NCI-H2227 (cell line): ENCODE results near the gene HOXB6.

ENCODE experiments used
- DNase-seq: peaks from one replicate; lab custom pipeline; 2025; ENCODE audit not compliant: unreplicated experiment; lab: John Stamatoyannopoulos, UW

Gene HOXB6

DNA sequence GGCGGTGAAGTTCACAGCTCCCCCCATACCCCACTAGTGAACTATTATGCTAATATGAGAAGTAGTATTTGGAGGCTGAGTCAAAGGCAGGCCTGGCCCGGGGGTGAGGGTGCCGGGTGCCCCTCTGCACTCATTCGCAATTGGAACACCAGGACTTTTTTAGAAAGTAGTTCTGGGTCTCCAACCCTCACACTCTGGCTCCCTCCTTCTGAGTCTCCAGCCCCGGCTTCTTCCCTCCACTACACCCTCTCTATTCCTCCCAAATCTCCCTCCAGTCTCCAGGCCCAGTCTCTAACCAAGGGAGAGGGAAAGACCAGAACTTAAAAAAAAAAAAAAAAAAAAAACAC lies 48.6 kb downstream of the HOXB6 start:
- no peak for DNase-seq

DNA sequence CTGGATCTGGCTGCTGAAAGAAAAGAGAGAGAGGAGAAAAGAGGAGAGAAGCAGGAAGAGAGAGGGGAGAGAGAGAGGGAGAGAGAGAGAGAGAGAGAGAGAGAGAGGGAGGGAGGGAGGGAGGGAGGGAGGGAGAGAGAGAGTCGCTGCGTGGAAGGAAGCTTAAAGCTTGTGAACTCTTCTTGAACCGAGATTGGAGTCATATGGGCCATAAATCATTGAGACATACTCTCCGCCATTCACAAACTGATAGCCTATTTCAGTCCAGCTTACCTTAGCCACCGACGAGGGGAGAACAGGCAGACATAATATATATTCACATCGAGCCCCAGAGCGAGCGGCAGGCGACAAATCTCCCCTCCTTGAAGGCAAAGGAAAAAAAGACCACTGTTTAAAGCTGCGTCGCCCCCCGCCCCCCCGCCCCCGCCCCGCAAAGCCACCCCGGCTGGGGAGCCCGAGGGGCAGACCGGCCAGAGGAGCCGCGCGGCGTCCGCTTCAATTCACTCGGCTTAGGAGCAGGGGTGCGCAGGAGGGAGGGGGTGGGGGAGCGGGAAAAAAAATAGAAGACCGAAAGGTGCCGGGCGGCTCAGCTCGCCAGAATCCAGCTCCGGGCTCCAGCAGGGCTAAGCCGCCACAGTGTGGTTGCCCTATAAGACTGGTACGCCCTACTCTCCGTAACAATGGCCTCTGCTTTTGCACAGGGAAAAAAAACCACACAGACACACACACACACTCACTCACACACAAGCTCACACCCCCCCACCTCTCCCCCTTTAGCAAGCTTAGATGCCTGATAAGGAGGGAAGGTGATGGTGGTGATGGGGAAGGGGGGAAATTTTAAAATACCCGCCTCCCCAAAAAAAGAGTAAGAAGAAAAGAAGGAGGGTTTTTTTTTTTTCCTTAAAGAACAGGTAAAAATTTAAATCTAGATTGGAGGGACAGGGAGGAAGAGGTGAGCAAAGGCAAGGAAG lies 49.2 kb downstream of the HOXB6 start:
- peak; percentile 83 for DNase-seq

DNA sequence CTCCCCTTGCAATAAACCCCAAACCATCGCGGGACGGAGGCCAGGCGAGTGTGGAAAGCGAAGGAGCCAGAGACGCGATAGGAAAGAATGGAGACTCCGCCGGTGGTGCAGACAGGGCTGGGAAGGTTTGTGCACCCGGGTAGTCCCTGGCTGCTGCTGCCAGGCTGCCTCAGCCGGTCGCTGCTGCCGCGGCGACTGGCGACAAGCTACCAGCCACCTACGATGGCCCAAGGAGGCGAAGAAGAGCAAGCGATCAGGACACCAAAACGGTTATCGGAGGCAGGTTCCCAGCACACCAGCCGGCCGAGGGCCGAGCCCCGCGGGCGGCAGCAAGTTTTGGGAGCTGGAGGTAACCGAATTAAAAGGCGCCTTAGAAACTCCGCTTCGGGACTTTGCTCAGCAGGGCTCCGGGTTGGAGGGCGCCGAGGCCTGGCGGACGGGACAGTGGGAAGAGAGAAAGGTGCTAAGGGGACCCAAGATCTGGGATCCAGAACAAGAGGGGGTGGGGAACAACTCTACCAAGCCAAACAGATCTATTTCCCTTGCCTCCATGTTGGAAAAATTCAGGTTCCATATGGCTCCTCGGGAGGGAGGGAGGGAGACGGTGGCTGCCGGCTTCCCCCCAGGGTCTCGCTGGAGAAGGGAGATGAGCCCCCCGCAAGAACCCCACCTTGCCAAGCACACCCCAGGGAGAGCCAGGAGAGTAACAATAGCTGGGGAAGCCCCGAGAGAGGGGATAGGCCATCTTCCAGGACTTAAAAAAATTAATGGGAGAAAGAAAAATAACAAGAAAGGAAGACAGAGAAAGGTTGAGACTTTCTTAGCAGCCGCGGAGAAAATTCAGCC lies 50.2 kb downstream of the HOXB6 start:
- DNase-seq: peak; percentile 40

DNA sequence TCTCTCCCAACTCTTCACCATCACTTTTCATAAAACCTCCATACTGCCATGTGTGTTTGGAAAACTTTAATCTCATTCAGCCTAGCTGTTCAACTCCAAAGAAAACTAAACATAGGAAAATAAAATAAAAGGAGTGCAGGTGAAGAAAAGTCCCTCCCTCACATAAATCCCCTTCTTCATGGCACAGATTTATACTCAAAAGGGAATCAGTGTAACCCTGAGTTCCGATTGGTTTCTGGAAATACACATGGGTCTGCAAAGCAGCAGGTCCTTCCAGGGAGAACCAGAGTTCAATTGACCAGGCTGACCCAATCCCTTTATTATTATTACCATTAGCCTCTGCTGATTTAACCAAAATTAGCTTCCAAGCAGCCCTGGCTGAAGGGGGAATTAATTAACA lies 51.0 kb downstream of the HOXB6 start:
- no peak for DNase-seq

DNA sequence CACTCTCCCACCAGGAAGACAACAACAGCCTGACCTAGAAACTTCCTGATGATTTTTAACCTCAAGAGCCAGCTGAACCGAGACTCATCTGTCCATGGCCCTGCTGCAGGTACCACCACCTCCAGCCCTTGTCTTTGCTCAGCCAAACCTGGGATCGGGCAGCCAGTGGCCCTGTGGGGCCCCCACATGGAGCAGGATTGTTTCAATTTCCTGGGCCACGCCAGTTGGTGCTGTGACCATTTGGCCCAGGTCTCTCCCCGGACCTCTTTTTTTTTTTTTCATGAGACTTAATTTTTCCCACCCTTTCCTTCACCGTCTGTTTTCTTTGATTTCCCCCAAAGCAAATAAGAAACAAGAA lies 51.6 kb downstream of the HOXB6 start:
- DNase-seq: no peak

DNA sequence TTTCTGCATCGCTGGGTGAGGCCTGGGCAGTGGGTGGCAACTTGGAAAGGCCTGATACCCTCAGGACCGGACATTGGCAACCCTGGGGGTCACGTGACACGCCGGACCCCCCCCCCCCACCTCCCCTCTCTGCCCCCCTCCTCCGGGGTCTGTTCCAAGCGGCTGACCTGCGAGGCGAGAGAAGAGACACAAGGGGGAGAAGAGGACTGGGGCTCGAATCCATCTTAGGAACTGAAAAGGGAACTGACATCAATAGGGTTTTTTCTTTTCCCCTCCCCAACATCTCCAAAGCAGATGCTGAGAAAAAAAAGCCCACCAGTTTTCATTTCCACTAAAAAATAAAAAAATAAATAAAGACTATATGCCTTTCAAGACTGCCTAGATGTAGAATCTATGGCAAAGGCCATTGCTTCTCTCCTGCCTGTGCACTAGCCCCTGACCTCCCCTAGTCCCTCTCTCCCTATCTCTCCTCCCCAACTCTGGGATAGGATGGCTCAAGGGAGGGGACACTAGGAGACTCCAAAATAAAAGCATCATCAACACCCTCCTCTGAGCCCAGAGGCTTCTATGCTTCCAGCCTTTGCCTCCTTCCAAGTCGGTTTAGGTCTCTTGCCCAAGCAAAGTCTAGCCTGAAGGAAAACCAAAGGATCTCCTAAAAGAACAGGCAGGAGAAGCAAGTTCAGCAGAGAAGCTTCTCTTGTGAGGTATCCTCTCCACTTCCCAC lies 52.2 kb downstream of the HOXB6 start:
- DNase-seq: peak; percentile 33

DNA sequence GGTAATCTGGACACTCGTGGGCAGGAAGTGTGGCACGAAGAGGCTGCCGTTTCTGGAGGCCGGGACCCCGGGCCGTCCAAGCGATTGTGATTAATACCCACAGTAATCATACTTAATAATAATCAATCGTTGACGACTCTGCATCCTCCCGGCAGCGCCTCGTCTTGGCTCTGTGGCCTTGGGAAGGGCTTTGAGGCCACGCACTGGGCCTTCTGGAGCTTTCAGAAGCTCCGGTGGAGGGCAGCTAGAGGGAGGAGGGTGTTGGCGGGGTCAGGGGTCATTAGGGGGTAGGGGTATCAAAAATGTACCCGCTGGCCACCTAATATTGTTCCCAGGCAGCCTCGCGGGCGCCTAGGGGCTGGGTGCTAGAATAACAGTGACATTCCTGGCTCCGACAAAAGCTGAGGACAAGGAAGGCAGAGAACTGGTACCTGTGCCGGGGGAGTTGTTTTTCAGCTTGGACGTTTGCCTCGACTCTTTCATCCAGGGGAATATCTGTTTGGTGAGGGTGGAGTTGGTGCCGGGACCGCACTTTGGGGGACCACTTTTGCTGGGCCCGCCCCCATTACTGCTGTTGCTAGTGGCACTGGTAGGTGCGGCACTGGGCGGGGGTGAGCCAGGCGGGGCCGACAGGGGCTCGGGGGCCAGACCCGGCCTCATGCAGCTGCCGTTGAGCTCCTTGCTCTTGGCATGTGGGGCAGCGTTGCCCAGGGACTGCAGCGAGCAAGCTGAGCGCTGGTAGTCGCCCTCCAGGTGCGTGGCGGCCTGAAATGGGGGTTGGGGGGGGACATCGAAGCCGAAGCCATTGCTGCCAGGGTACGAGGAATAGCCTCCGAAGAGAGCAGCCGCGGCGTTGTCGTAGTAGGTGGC lies 53.0 kb downstream of the HOXB6 start:
- no peak for DNase-seq

DNA sequence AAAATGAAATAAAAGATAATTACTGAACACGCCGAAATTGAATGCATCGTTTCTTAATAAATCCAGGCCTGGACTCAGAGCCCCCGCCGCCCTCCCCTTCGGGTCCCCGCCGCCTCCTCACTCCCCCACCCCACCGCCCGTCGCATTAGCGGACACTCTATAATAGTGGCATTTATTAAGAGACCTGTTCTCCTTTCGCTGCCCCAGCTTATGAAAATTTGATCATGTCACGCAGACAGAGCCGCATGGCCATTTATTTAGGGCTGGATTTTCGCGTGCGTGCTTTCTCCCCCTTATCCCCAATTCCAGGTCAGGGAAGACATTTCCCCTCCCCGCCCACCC lies 53.6 kb downstream of the HOXB6 start:
- peak; percentile 73 for DNase-seq

DNA sequence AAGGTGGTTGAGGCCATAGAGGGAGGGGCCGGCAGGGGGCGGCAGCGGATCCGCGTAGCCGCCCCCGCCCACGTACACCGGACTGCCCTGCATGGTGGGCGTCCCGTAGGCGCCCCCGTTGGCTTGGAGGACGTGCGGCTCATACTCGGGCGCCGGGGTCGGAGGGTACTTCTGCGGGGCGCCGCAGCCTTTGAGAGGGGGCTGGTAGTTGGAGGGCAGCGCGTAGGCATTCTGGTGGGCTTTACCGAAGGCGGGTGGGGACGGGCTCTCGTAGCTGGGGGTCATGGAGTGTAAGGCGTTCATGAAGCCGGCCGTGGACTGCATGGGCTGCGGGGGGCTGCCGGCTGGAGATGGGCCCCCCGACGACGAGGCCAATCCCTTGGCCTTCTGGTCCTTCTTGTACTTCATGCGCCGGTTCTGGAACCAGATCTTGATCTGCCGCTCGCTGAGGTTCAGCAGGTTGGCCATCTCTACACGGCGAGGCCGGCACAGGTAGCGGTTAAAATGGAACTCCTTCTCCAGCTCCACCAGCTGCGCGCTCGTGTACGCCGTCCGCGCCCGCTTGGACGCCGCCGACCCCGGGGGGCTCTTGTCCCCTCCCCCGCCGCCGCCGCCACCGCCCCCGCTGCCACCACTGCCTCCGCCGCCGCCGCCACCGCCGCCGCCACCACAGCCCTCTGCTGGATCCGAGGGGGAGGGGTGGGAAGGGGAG lies 54.1 kb downstream of the HOXB6 start:
- DNase-seq: peak; percentile 73

DNA sequence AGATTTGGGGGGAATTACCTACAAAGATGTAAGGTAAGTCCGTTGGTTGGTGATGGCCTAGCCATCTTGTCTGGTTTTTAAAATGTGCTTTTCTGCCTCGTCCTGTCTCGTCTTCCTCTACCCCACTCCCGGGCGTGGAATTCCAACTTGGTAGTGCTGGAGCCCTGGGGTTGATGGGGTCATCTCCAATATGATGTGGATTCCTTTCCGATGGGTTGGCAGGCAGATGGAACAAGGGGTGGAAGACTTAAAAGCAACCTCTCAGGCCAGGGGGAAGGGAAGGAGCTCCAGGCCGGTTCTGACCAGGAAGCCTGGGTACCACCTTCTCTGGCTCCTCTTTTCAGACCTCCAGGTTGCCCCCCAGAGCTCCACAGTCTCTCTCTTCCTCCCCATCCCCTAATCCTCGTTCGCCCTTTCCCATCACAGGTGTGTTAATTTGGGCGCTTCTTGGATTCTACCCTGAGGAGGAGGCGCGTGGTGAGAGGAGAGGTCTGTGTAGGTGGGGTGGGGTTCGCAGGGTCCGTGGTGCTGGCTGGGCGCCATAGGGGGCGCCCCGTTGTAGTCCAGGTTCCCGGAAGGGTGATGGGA lies 54.8 kb downstream of the HOXB6 start:
- no peak for DNase-seq

DNA sequence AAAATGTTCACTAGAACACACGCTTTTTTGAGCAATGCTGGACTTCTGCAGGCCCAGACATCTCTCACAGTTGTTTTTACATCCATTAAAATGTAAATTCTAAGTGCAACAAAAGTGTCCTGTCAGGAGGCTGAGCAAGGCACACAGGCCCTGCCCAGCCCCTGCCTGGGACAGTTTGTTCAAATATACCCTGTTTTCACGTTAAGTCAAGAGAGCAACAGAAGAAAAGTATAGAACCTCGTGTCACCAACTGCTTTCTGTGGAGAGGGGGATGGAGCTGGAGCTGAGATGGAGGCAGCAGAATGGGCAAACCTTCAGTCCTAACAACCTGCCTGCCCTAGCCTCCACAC lies 55.5 kb downstream of the HOXB6 start:
- DNase-seq: no peak

DNA sequence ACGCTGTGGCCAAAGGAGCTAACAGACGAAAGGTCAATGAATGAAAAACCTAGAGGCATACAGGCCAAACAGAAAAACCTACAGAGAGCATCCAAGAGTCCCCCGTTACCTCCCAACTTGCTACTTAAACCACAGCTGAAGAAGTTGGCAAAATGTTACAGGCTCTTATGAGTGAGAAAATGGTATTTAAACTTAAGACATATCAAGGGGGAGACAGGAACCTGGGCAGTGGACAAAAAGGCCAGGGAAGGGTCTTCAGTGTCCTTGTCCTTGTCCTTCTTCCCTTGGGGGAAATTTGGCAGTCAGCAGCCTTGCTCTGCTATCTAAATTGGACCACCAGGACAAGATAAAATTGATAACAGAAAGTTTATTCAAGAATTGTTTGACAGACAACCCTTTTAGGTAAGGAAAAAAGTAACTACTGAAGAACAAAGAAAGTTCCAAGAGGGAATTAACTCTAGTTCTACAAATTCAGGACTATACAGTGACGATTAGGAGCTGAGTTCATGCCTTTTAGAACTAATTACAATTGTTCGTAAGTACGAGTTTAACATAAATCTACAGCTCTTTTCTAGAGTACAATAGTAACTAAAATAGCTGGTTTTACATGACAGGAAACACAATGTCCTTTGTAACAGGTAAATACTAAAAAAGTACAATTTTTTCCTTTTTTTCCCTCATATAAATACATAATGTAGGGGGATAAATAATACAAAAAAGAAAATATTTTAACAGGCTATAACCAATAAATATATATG lies 56.1 kb downstream of the HOXB6 start:
- DNase-seq: no peak

DNA sequence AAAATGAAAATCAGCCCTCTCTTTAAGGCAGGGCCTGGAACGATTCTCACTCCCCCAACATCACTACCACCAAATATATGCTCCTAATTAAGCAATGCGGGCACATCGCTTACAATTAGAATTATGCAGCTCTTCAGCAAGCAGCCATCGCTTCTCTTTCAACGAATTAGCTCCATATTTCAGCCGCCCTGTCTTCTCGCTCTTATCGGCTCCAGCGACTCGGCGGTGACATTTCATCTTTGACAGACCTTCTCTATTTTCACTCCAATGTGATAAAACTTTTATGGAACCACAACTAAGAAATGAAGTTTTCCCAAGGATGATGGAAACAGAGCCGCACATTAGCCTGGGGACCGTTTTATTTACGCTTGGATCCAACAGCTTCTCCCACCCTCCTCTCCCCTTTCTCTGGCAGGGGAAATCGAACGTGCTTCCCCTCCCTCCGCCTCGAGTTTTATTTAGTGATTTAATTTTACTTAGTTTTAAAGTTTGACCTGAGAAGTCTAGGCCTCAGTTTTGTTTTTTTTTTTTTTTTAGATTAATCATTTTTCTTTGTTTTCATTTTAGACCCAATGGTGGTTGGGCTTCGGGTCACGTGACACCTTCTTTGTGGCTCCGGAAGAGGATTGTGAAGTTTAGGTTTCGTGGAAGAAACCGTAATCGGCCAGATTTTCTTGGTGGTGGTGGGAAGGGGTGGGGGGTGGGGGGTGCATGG lies 56.8 kb downstream of the HOXB6 start:
- DNase-seq: peak; percentile 74

DNA sequence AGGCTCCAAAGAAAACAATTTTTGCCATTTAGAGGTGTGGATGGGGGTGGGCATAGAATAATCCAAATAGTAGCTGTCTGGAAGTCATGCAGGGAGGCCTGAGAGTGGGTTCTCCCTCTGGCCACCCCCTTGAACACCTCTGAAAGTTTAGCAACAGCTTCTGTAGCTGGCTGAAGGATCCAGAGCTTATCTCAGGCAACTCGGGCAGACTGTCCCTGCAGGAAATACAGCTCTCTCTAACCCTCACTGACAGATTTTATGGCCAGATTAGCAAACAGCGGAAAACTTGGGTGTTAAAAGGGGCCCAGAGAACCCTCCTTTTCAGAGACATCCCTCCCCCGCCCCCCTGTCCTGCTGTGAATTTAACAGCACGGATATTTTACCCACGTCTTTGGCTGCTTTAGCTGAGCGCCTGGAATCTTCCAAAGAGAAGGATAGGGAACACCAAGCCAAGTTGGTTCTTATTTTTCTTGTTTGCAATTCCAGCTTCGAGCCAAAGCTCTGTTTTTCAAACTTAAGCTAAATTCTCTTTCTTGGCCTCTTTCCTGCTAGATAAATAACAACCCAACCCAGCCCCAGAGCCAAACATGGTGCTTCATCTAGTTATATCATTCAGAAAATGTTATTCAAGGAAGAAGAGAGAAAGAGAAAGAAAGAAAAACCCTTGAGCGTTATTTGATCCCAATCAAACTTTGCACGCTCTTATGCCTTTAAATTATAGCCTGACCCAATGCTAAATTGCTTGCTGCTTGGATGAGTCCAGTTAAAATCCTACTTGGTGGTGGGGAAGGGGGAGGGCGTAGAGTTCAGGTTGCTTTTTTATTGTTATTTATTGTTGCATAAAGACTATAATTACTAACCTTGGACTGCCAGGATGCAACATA lies 57.6 kb downstream of the HOXB6 start:
- DNase-seq: peak; percentile 73

DNA sequence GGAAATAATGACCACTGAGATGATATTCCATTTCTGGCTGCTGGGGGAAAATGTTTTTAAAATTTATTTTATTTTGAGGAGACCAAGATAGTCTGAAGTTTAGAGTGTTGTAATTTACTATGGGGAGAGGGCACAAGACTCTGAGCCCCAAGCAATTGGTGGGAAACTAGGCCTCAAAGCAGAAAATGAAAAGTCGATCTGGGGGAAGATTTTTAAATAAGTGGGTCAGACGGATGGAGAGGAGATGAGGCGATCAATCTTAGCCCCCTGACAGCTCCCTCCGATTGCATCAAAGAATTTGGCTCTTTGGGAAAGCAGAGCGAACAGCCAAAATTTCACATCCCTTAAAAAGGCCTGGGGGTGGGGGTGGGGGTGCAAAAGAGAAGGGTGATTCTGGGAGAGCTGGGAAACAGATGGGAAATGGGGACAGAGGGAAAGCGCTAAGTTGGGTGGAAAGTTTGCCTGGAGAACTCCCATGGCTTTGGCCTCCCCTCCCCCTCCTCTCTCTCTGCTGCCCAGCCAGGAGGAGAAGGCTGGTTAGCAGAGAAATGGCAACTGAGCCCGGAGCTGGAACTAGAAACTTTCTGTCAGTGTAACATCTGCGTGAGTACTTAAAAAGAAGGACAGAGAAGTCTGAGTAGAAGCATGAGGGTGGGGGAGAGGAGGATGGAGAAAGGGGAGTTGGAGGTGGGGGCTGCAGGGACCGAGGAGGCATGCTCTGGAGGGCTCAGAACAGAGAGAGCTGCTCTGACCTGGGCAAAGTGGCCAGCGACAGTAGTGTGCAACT lies 58.5 kb downstream of the HOXB6 start:
- no peak for DNase-seq
